OCI-LY7 (cell line): ENCODE measurements around the gene TAF12. TPM values are rescaled to one million over a fixed set of nuclear protein-coding genes. Genes with fewer than 3 reads are reported as not detected.
"Not testable (repeated sequence)": the region's sequence is repeated elsewhere in the genome, so short reads cannot be mapped to it uniquely, and the experiment has no call there.

ENCODE experiments used
- BruUV-seq: library from RNA; stranded (reverse); fragments of 400-500 nt; replicated peaks from 2 replicates; lab custom pipeline; 2021; lab: Mats Ljungman, UMichigan
- CTCF ChIA-PET: fragments of 300-600 bp; sonication (Branson Sonifier 250); formaldehyde crosslinking; loops from one replicate; lab custom pipeline; 2022; ENCODE audit warnings: antibody characterized with exemption; ENCODE audit not compliant: unreplicated experiment; lab: Charles Lee
- POLR2A ChIA-PET: fragments of 300-600 bp; sonication (Branson Sonifier 250); formaldehyde crosslinking; loops from one replicate; lab custom pipeline; 2022; ENCODE audit warnings: antibody characterized with exemption; lab: Charles Lee
- DNase-seq: peaks from one replicate; pipeline ENCODE4 v3.0.0-alpha.2; 2015; ENCODE audit warnings: low spot score
- H2AFZ ChIP-seq: fragments of 200-600 bp; sonication (generic), shearing (Covaris generic); 2 replicates; pipeline ENCODE4 v1.6.1; 2014; ENCODE audit warnings: mild to moderate bottlenecking, antibody characterized with exemption, low read length, moderate library complexity
- H3K27ac ChIP-seq: fragments of 200-600 bp; sonication (generic); 2 replicates; pipeline ENCODE4 v1.5.1; 2014; ENCODE audit warnings: mixed run types, low read depth, mild to moderate bottlenecking, moderate library complexity, low read length, inconsistent platforms; ENCODE audit not compliant: poor library complexity, severe bottlenecking
- H3K36me3 ChIP-seq: fragments of 200-600 bp; sonication (generic); 2 replicates; pipeline ENCODE4 v1.6.1; 2014; ENCODE audit warnings: mild to moderate bottlenecking, antibody characterized with exemption, low read length, moderate library complexity, mixed read lengths; ENCODE audit not compliant: insufficient read depth
- H3K4me1 ChIP-seq: fragments of 200-600 bp; sonication (generic); 2 replicates; pipeline ENCODE4 v1.5.1; 2014; ENCODE audit warnings: mild to moderate bottlenecking, low read length; ENCODE audit not compliant: insufficient read depth, poor library complexity, severe bottlenecking
- H3K4me2 ChIP-seq: fragments of 200-600 bp; sonication (generic); 2 replicates; pipeline ENCODE4 v1.6.1; 2014; ENCODE audit warnings: mild to moderate bottlenecking, low read length
- H3K4me3 ChIP-seq: fragments of 200-600 bp; sonication (generic); 2 replicates; pipeline ENCODE4 v1.5.1; 2014; ENCODE audit warnings: mild to moderate bottlenecking, low read depth, low read length; ENCODE audit not compliant: poor library complexity, severe bottlenecking
- H3K79me2 ChIP-seq: fragments of 200-600 bp; sonication (generic); 2 replicates; pipeline ENCODE4 v1.6.1; 2016; ENCODE audit warnings: low read depth, mild to moderate bottlenecking, low read length, moderate library complexity, mixed read lengths; ENCODE audit not compliant: insufficient read depth
- H3K9me2 ChIP-seq: fragments of 200-600 bp; sonication (generic); 2 replicates; pipeline ENCODE4 v1.6.1; 2016; ENCODE audit warnings: mild to moderate bottlenecking, low read length, mixed read lengths; ENCODE audit not compliant: insufficient read depth
- H3K9me3 ChIP-seq: fragments of 200-600 bp; sonication (generic); 2 replicates; pipeline ENCODE4 v1.6.1; 2014; ENCODE audit warnings: mild to moderate bottlenecking, mixed run types, low read length, mixed read lengths
- H4K20me1 ChIP-seq: fragments of 200-600 bp; sonication (generic); 2 replicates; pipeline ENCODE4 v1.6.1; 2014; ENCODE audit warnings: mild to moderate bottlenecking, antibody characterized with exemption, low read length, moderate library complexity, mixed read lengths; ENCODE audit not compliant: insufficient read depth
- CTCF ChIP-seq: fragments of 200-600 bp; sonication (generic); conservative IDR thresholded peaks from 2 replicates; pipeline ENCODE4 v1.5.1; 2014; ENCODE audit warnings: mild to moderate bottlenecking, antibody characterized with exemption, low read length, moderate library complexity, mixed read lengths
- EZH2phosphoT487 ChIP-seq: fragments of 200-600 bp; sonication (generic); IDR thresholded peaks from 2 replicates; pipeline ENCODE4 v1.6.1; 2018; ENCODE audit warnings: low read depth, borderline replicate concordance, mild to moderate bottlenecking, mixed run types, antibody characterized with exemption, low read length, moderate library complexity, mixed read lengths
- intact Hi-C: fragments of 100-400 bp; cut with micrococcal nuclease; formaldehyde crosslinking; loops from one replicate; pipeline ENCODE4 v1.10.0; 2022; ENCODE audit not compliant: unreplicated experiment
- total RNA-seq, 2 experiments: library from RNA; depleted of rRNA in 1 of 2; stranded (reverse); fragments of >200 nt in 1 of 2; shearing (Covaris generic) in 1 of 2; gene quantifications; 2 replicates each; pipeline ENCODE4 v1.2.3, GENCODE V29; 2014 to 2022

The TAF12 gene
- total RNA-seq, 2 experiments from 2014 or later: 31.0 to 32.4 TPM

- POLR2A ChIA-PET: interaction anchor here (0.5 to 1.6 kb wide), 2 partner anchors 10 to 33 kb away, joined by 3 read pairs; no protein-coding TSS in a partner anchor
Observed at GRCh38 chr1:28592321-28593071, 50.4 kb downstream of the TAF12 start.

GRCh38 chr1:28591708-28592320 lies 51.1 kb downstream of the TAF12 start, which contains the start of gene RAB42:
Gene RAB42, plus strand, starts transcription at chr1:28592265. Its CDS starts 247 bp downstream, at chr1:28592512.
- ChIA-PET CTCF (no interaction called here), POLR2A (interaction anchor here (1.6 kb wide), 1 partner anchor 9 kb away, joined by 3 read pairs; no protein-coding TSS in a partner anchor)
- no TSS peak for BruUV-seq
- Histone ChIP-seq H3K9me2 (no peaks in the 10 kb centered on the region), H3K36me3 (no peaks in the 10 kb centered on the region), H3K79me2 (no peaks in the 10 kb centered on the region), H3K9me3 (no peaks in the 10 kb centered on the region), H3K27ac (no peak within 1 kb of the TSS), H3K4me1 (peaks cover 7% of the 10 kb centered on the region), H2AFZ (no peak within 1 kb of the TSS), H3K4me2 (peak within 1 kb of the TSS; percentile 44; the same call in 1 of the 2 replicates), H4K20me1 (no peaks in the 10 kb centered on the region), H3K4me3 (no peak within 1 kb of the TSS)
- no peak for DNase-seq
- intact Hi-C loops: no loop called here
- TF ChIP-seq EZH2phosphoT487: no peak
- no peak for TF ChIP-seq CTCF

More at GRCh38 chr1:28592321-28593071, 50.4 kb downstream of the TAF12 start:
- Histone ChIP-seq H4K20me1 (no peaks in the 10 kb centered on the region), H2AFZ (no peak overlapping the region), H3K4me3 (no peak overlapping the region), H3K36me3 (no peaks in the 10 kb centered on the region), H3K4me1 (peaks cover under 1% of the 10 kb centered on the region), H3K27ac (no peak overlapping the region), H3K4me2 (peak overlapping the region; percentile 44; the same call in 1 of the 2 replicates), H3K9me2 (no peaks in the 10 kb centered on the region), H3K9me3 (no peaks in the 10 kb centered on the region), H3K79me2 (no peaks in the 10 kb centered on the region)
- CTCF ChIA-PET: interaction anchor here (0.6 kb wide), 1 partner anchor 11 kb away, joined by 3 read pairs; no protein-coding TSS in a partner anchor
- DNase-seq: no peak
- intact Hi-C loops: no loop called here
- TF ChIP-seq CTCF (no peak), EZH2phosphoT487 (no peak)
- BruUV-seq: no TSS peak

- H3K79me2 ChIP-seq, H3K9me2 ChIP-seq, H3K4me3 ChIP-seq, CTCF ChIA-PET, DNase-seq, BruUV-seq, H3K9me3 ChIP-seq, intact Hi-C loops, H3K36me3 ChIP-seq, H4K20me1 ChIP-seq, H3K27ac ChIP-seq, POLR2A ChIA-PET: not testable (repeated sequence)
- Histone ChIP-seq H2AFZ (peak overlapping the region; percentile 83; the same call in 1 of the 2 replicates), H3K4me2 (peak overlapping the region; percentile 41), H3K4me1 (peaks cover 16% of the 10 kb centered on the region)
Observed at GRCh38 chr1:28586585-28587391, 56.1 kb downstream of the TAF12 start.
